H1 (cell line): ENCODE results near the gene UQCRQ. TPM values are rescaled to one million over a fixed set of nuclear protein-coding genes. Genes with fewer than 3 reads are reported as not detected.

Experiments used
- CTCF ChIA-PET: fragments of 300-600 bp; sonication (Branson Sonifier 250); formaldehyde crosslinking; loops from one replicate; lab custom pipeline; 2021; ENCODE audit not compliant: partially characterized antibody; lab: Charles Lee
- POLR2A ChIA-PET: fragments of 300-600 bp; sonication (Branson Sonifier 250); formaldehyde crosslinking; loops from one replicate; lab custom pipeline; 2021; ENCODE audit warnings: inconsistent platforms; ENCODE audit not compliant: partially characterized antibody; lab: Charles Lee
- DNase-seq, 2 experiments: peaks; one replicate each; pipeline versions ENCODE4 v3.0.0 to v3.0.0-alpha.2; 2010 to 2022; ENCODE audit warnings: low spot score in 2 of 2, low read depth in 1 of 2, mixed read lengths in 1 of 2
- FAIRE-seq: peaks from 2 replicates; lab custom pipeline; 2011; peaks lifted over from hg19 to GRCh38; lab: Jason Lieb, UNC
- H2AFZ ChIP-seq: 2 replicates; pipeline ENCODE4 v1.8.1; 2012; ENCODE audit warnings: low read length, inconsistent platforms
- H2AK5ac ChIP-seq: 2 replicates; pipeline ENCODE4 v1.6.1; 2013; ENCODE audit warnings: low read depth, low read length
- H2BK120ac ChIP-seq: replicated peaks from 2 replicates; pipeline ENCODE3; 2013; ENCODE audit warnings: low read depth, low read length, inconsistent platforms
- H2BK12ac ChIP-seq: 2 replicates; pipeline ENCODE4 v1.6.1; 2013; ENCODE audit warnings: low read depth, low read length
- H2BK15ac ChIP-seq: 2 replicates; pipeline ENCODE4 v1.6.1; 2013; ENCODE audit warnings: low read length
- H2BK20ac ChIP-seq: 2 replicates; pipeline ENCODE4 v1.6.1; 2013; ENCODE audit warnings: low read length
- H2BK5ac ChIP-seq: 2 replicates; pipeline ENCODE4 v1.6.1; 2013; ENCODE audit warnings: low read depth, low read length
- H3K14ac ChIP-seq: 2 replicates; pipeline ENCODE4 v1.6.1; 2013; ENCODE audit warnings: inconsistent platforms; ENCODE audit not compliant: insufficient read length
- H3K18ac ChIP-seq: 2 replicates; pipeline ENCODE4 v1.6.1; 2013; ENCODE audit warnings: low read length; ENCODE audit errors: extremely low read depth
- H3K23ac ChIP-seq: 2 replicates; pipeline ENCODE4 v1.6.1; 2013; ENCODE audit warnings: inconsistent platforms; ENCODE audit not compliant: insufficient read length
- H3K23me2 ChIP-seq: 2 replicates; pipeline ENCODE4 v1.6.1; 2013; ENCODE audit warnings: low read depth, low read length
- H3K27ac ChIP-seq: 2 replicates; pipeline ENCODE4 v1.6.1; 2011; ENCODE audit warnings: low read depth, low read length, inconsistent platforms
- H3K27me3 ChIP-seq, 4 experiments: replicated peaks in 1 of 4; 1 replicate in 1 of 4; 2 replicates in 3 of 4; pipeline versions ENCODE4 v1.6.1 to v1.8.1; 2011 to 2013; ENCODE audit warnings: low read length in 3 of 4, mild to moderate bottlenecking in 3 of 4, inconsistent platforms in 2 of 4, mixed read lengths in 2 of 4, moderate library complexity in 1 of 4; ENCODE audit not compliant: control insufficient read depth in 3 of 4, insufficient read depth in 3 of 4; ENCODE audit errors: extremely low read depth in 1 of 4
- H3K36me3 ChIP-seq, 4 experiments: 2 replicates each; pipeline versions ENCODE4 v1.6.1 to v1.8.1; 2011 to 2013; ENCODE audit warnings: mild to moderate bottlenecking in 4 of 4, low read length in 3 of 4, moderate library complexity in 2 of 4, control low read depth in 1 of 4, inconsistent platforms in 1 of 4; ENCODE audit not compliant: insufficient read depth in 4 of 4, control insufficient read depth in 2 of 4
- H3K4ac ChIP-seq: replicated peaks from 2 replicates; pipeline ENCODE3; 2013; ENCODE audit warnings: low read length, low read depth, mixed read lengths, inconsistent platforms; ENCODE audit not compliant: insufficient read length
- H3K4me1 ChIP-seq, 4 experiments: replicated peaks in 1 of 4; 1 replicate in 1 of 4; 2 replicates in 3 of 4; pipeline versions ENCODE4 v1.6.1 to v1.8.1; 2011 to 2013; ENCODE audit warnings: low read length in 3 of 4, inconsistent platforms in 2 of 4, mixed read lengths in 1 of 4; ENCODE audit not compliant: insufficient read depth in 4 of 4, control insufficient read depth in 3 of 4
- H3K4me2 ChIP-seq, 2 experiments: 2 replicates each; pipeline versions ENCODE4 v1.6.1 to v1.8.1; 2011 to 2013; ENCODE audit warnings: low read depth in 2 of 2, low read length in 2 of 2, control low read depth in 1 of 2, inconsistent platforms in 1 of 2, mild to moderate bottlenecking in 1 of 2; ENCODE audit not compliant: insufficient read depth in 1 of 2
- H3K4me3 ChIP-seq, 4 experiments: fragments of 200-600, 300-600 bp in 1 of 4; sonication (generic), shearing (Covaris generic), sonication (Bioruptor Twin) in 1 of 4; 2 replicates each; pipeline versions ENCODE4 v1.5.1 to v1.8.1; 2011 to 2016; ENCODE audit warnings: low read length in 4 of 4, low read depth in 3 of 4, control low read depth in 2 of 4, inconsistent platforms in 2 of 4, mild to moderate bottlenecking in 2 of 4, mixed read lengths in 1 of 4, moderate library complexity in 1 of 4; ENCODE audit not compliant: insufficient read depth in 2 of 4; ENCODE audit errors: extremely low read depth in 1 of 4
- H3K56ac ChIP-seq: replicated peaks from 2 replicates; pipeline ENCODE3; 2013; ENCODE audit warnings: low read depth, mild to moderate bottlenecking, mixed read lengths, low read length, inconsistent platforms; ENCODE audit not compliant: insufficient read length
- H3K79me1 ChIP-seq: 2 replicates; pipeline ENCODE4 v1.6.1; 2013; ENCODE audit warnings: low read depth, low read length, control low read depth
- H3K79me2 ChIP-seq, 2 experiments: 2 replicates each; pipeline versions ENCODE4 v1.6.1 to v1.8.1; 2012 to 2013; ENCODE audit warnings: low read length in 2 of 2, mild to moderate bottlenecking in 2 of 2, inconsistent platforms in 1 of 2; ENCODE audit not compliant: insufficient read depth in 2 of 2, control insufficient read depth in 1 of 2
- H3K9ac ChIP-seq, 4 experiments: replicated peaks in 1 of 4; 1 replicate in 1 of 4; 2 replicates in 3 of 4; pipeline versions ENCODE4 v1.6.1 to v1.8.1; 2011 to 2013; ENCODE audit warnings: low read depth in 3 of 4, low read length in 3 of 4, control low read depth in 2 of 4, mild to moderate bottlenecking in 2 of 4, moderate library complexity in 2 of 4, inconsistent platforms in 1 of 4; ENCODE audit errors: extremely low read depth in 1 of 4
- H3K9me3 ChIP-seq, 2 experiments: 2 replicates each; pipeline versions ENCODE4 v1.6.1 to v1.8.1; 2012 to 2013; ENCODE audit warnings: mild to moderate bottlenecking in 2 of 2, moderate library complexity in 2 of 2, control low read depth in 1 of 2, inconsistent platforms in 1 of 2, low read depth in 1 of 2, low read length in 1 of 2, mixed read lengths in 1 of 2; ENCODE audit not compliant: insufficient read depth in 2 of 2
- H4K20me1 ChIP-seq, 2 experiments: replicated peaks in 1 of 2; 2 replicates each; pipeline versions ENCODE3 to v1.8.1; 2011 to 2013; ENCODE audit warnings: inconsistent platforms in 2 of 2, low read length in 2 of 2, mild to moderate bottlenecking in 1 of 2; ENCODE audit not compliant: insufficient read depth in 2 of 2, control insufficient read depth in 1 of 2
- H4K5ac ChIP-seq: 2 replicates; pipeline ENCODE4 v1.6.1; 2013; ENCODE audit warnings: low read length, low read depth, mixed read lengths, inconsistent platforms; ENCODE audit not compliant: insufficient read length
- H4K8ac ChIP-seq: 2 replicates; pipeline ENCODE4 v1.8.0; 2013; ENCODE audit warnings: mild to moderate bottlenecking, moderate library complexity, low read length, inconsistent platforms; ENCODE audit not compliant: insufficient read depth; ENCODE audit errors: extremely low read depth
- H4K91ac ChIP-seq: replicated peaks from 2 replicates; pipeline ENCODE3; 2013; ENCODE audit warnings: low read length, mixed read lengths, inconsistent platforms; ENCODE audit not compliant: insufficient read length
- POLR2AphosphoS5 ChIP-seq: IDR thresholded peaks from 2 replicates; pipeline ENCODE4 v1.6.1; 2011; ENCODE audit warnings: low read depth, low read length
- SIRT6 ChIP-seq: IDR thresholded peaks from one replicate; pipeline ENCODE4 v1.7.1; 2012; ENCODE audit warnings: low read length, inconsistent platforms
- WGBS, 2 experiments: shearing (Covaris generic) in 1 of 2; methylation state at CpG; one replicate each; pipeline versions ENCODE4 v1.1.6 to v1.1.7; 2013 to 2015; ENCODE audit warnings: low lambda C conversion rate in 2 of 2, mixed read lengths in 2 of 2, inconsistent platforms in 1 of 2, low coverage in 1 of 2, missing lambda C conversion rate in 1 of 2; ENCODE audit not compliant: insufficient replicate concordance in 2 of 2, insufficient coverage in 1 of 2, insufficient read length in 1 of 2; ENCODE audit errors: extremely low coverage in 1 of 2, missing lambda C conversion rate in 1 of 2; 5-methylcytosine and 5-hydroxymethylcytosine counted together
- polyA plus RNA-seq, 7 experiments: library from polyadenylated mRNA; depleted of rRNA in 3 of 7; stranded (reverse) in 5 of 7; unstranded in 2 of 7; fragments of >200 nt in 5 of 7; fragments of 200-250 nt in 2 of 7; gene quantifications; 1 replicate in 5 of 7; 2 replicates in 1 of 7; 4 replicates in 1 of 7; pipeline versions ENCODE4 v1.2.1 to v1.2.3, GENCODE V29; 2011 to 2013; ENCODE audit warnings: missing spikeins in 2 of 7, mixed read lengths in 2 of 7
- total RNA-seq: library from RNA; stranded (reverse); fragmentation: NEBNext Ultra II Directional; extraction: Animal tissue kit (Norgen Biotek cat#: 25700); gene quantifications from 2 replicates; pipeline ENCODE4 v1.2.1, GENCODE V29; 2021

UQCRQ gene
- total and polyA plus RNA-seq, 2 of the 8 experiments (the other 6 are each of a cell fraction or from before 2014, with no cell fraction given) = 177 to 293 TPM

DNA sequence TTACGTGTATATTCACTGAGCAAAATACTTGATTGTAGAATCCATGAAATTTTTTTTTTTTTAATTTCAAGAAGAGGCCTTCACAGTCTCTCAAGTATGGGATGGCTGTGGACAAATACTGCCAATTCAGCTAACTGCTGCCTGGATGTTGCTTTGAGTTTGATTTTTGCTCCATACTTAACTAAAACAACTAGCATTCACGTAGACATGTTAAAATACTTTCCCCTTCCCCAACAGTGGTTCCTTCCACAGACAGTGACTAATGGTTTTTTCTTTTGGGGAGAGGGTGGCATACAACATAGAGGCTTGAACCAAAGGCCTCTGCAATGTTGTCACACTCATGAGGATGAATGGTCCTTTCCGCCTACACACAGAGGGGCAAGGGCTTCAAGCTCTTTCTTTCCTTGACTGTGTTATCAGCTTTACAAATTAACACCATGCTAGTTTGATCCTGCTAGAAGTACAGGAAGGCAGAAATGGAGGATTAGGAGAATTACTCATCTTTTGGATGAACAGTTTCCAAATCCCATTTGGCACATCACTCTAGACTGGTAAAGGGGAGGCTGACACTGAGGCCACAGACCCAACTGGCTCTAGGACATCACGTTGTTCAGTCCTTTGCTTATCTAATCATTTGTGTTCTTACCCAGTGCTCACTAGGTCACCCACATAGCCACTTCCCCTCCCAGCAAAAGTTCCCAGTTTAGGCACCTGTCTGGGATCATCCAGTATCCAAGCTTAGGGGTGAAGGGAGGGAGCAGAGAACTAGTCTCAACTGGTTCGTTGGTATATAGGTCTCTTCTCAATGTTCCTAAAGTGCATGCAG is 5.2 kb downstream of the UQCRQ start:
- Histone ChIP-seq H4K20me1 (peaks cover 0 to 2% of the 10 kb centered on the region in 2 experiments), H3K23ac (no peak overlapping the region), H2AFZ (no peak overlapping the region), H4K91ac (no peak overlapping the region), H2BK15ac (no peak overlapping the region), H2BK20ac (no peak overlapping the region), H2BK12ac (no peak overlapping the region), H3K27ac (no peak overlapping the region; the same call in none of the 2 replicates), H3K9me3 (no peaks in the 10 kb centered on the region), H3K4me1 (peaks cover 0 to 2% (median 0%) of the 10 kb centered on the region in 4 experiments; a peak in 1 of 7 replicates), H3K4ac (no peak overlapping the region), H2BK5ac (no peak overlapping the region), H3K36me3 (peaks cover 6 to 29% (median 14%) of the 10 kb centered on the region in 4 experiments), H3K4me3 (no peak overlapping the region), H4K5ac (no peak overlapping the region), H2AK5ac (no peak overlapping the region), H2BK120ac (no peak overlapping the region), H3K79me1 (peaks cover 3% of the 10 kb centered on the region; the same call in 1 of the 2 replicates), H3K56ac (no peak overlapping the region), H3K18ac (no peak overlapping the region), H3K79me2 (peaks cover 3 to 11% of the 10 kb centered on the region in 2 experiments; a peak in 2 of 4 replicates), H3K27me3 (no peaks in the 10 kb centered on the region), H4K8ac (no peak overlapping the region), H3K9ac (no peak overlapping the region), H3K4me2 (no peak overlapping the region), H3K23me2 (peaks cover 2% of the 10 kb centered on the region; the same call in 1 of the 2 replicates), H3K14ac (no peak overlapping the region)
- ChIA-PET POLR2A (interaction anchor here (0.7 to 2.1 kb wide), 10 partner anchors 8 to 154 kb away, joined by 3 to 6 read pairs (median 4); partner anchors contain the start of genes KIF3A, SHROOM1 and ZCCHC10), CTCF (interaction anchor here (1.1 to 32.2 kb wide), 5 partner anchors 12 to 151 kb away, joined by 3 to 465 read pairs (median 9); partner anchors contain the start of gene SHROOM1)
- WGBS, 2 experiments = 82% methylated on average over 5 of the region's 5 CpGs; no CpG with 5 or more reads in 1 of the 2 experiments
- DNase-seq (no peak), FAIRE-seq (no peak)
- TF ChIP-seq SIRT6 (no peak), POLR2AphosphoS5 (0 out of 2 replicates have a peak, but pooled peaks have one; percentile 22)
